HFFc6 (cell line): ENCODE measurements around the gene CDK5RAP3. TPM values are rescaled to one million over a fixed set of nuclear protein-coding genes. Genes with fewer than 3 reads are reported as not detected.

Experiments
- DNase-seq: peaks from one replicate; pipeline ENCODE4 v3.0.0-alpha.2; 2018
- H3K27ac Mint-ChIP-seq: 2 replicates; pipeline ENCODE4 v1.8.0; 2020; ENCODE audit warnings: mild to moderate bottlenecking, mixed read lengths
- H3K27me3 Mint-ChIP-seq: 2 replicates; pipeline ENCODE4 v1.8.0; 2021; ENCODE audit warnings: mild to moderate bottlenecking, moderate library complexity, mixed read lengths; ENCODE audit not compliant: insufficient read depth
- H3K36me3 Mint-ChIP-seq: 2 replicates; pipeline ENCODE4 v1.8.0; 2021; ENCODE audit warnings: low read depth, mixed read lengths
- H3K4me1 Mint-ChIP-seq: 2 replicates; pipeline ENCODE4 v1.8.0; 2020; ENCODE audit warnings: low read depth, mixed read lengths
- H3K4me3 Mint-ChIP-seq: 2 replicates; pipeline ENCODE4 v1.8.0; 2020; ENCODE audit warnings: mild to moderate bottlenecking, moderate library complexity, mixed read lengths
- H3K9me3 Mint-ChIP-seq: 2 replicates; pipeline ENCODE4 v1.8.0; 2020; ENCODE audit warnings: mild to moderate bottlenecking, mixed read lengths
- CTCF ChIP-seq: fragments of 200-600 bp; sonication (generic); IDR thresholded peaks from 2 replicates; pipeline ENCODE4 v1.5.0; 2021; ENCODE audit warnings: antibody characterized with exemption, mild to moderate bottlenecking
- long read RNA-seq: library from polyadenylated mRNA; unstranded; transcript quantifications from one replicate; pipeline ENCODE4 v2.0.0, GENCODE V29; 2019
- total RNA-seq, 6 experiments: library from RNA; stranded (reverse); fragmentation: NEBNext Ultra II Directional; extraction: Animal tissue kit (Norgen Biotek cat#: 25700); gene quantifications; 2 replicates in 1 of 6; 3 replicates in 5 of 6; pipeline ENCODE4 v1.2.3, GENCODE V29; 2021

The CDK5RAP3 gene, protein sequence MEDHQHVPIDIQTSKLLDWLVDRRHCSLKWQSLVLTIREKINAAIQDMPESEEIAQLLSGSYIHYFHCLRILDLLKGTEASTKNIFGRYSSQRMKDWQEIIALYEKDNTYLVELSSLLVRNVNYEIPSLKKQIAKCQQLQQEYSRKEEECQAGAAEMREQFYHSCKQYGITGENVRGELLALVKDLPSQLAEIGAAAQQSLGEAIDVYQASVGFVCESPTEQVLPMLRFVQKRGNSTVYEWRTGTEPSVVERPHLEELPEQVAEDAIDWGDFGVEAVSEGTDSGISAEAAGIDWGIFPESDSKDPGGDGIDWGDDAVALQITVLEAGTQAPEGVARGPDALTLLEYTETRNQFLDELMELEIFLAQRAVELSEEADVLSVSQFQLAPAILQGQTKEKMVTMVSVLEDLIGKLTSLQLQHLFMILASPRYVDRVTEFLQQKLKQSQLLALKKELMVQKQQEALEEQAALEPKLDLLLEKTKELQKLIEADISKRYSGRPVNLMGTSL
- 10 to 100 TPM; 78.4 to 91.3 (median 81.8) TPM for total RNA-seq
- long read RNA-seq, transcript CDK5RAP3-201 (14 exons, 1,866 nt): major isoform, 31 of 38 reads
- long read RNA-seq, partial matches to known transcripts: 3 of 38 reads
- long read RNA-seq, other reads (novel, unspliced or antisense): 4 of 38 reads

GRCh38 chr17:47970725-47971499, at the start of gene CDK5RAP3:
Gene CDK5RAP3 (plus strand): TSS chr17:47971113. CDS start chr17:47971147, 34 bp downstream.
- Mint-ChIP-seq H3K27ac (peak within 1 kb of the TSS; percentile 96), H3K9me3 (no peaks in the 10 kb centered on the region), H3K27me3 (no peaks in the 10 kb centered on the region), H3K4me3 (peak within 1 kb of the TSS; percentile 97), H3K36me3 (no peaks in the 10 kb centered on the region), H3K4me1 (peaks cover 38% of the 10 kb centered on the region)
- DNase-seq: peak; percentile 99
- peak; percentile 92 for TF ChIP-seq CTCF

DNA sequence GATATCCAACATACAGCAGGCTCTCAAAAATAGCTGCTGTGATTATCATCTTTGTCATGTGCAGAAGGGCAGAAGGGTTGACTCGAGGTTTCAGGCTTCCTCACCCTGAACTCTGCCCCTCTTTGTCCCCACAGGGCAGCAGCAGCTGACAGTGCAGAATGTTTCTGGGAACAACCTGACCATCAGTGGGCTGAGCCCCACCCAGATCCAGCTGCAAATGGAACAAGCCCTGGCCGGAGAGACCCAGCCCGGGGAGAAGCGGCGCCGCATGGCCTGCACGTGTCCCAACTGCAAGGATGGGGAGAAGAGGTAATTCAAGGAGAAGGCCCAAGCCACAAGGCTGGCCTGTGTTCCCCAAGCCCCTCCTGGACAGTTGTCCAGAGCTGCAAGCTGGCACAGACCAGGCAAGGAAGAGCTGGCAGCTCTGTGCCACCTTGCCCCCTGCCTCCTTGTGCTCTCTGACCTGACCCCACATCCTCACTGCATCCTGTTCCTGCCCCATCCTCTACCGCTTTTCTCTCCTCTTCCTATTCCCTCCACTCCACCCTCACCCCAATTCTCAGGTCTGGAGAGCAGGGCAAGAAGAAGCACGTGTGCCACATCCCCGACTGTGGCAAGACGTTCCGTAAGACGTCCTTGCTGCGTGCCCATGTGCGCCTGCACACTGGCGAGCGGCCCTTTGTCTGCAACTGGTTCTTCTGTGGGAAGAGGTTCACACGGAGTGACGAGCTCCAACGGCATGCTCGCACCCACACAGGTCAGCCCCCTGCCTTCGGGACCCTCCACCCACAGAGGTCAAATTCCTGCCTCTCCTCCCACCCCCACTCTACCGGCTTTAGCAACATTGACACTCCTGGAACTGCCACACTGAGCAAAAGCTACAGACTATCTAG, 45.9 kb upstream of the CDK5RAP3 start:
- TF ChIP-seq CTCF: no peak
- no peaks in the 10 kb centered on the region for H3K4me1 Mint-ChIP-seq
- no peak for DNase-seq
- peaks cover 18% of the 10 kb centered on the region for H3K36me3 Mint-ChIP-seq
- no peak overlapping the region for H3K27ac Mint-ChIP-seq
- no peaks in the 10 kb centered on the region for H3K9me3 Mint-ChIP-seq
- no peak overlapping the region for H3K4me3 Mint-ChIP-seq
- H3K27me3 Mint-ChIP-seq: no peaks in the 10 kb centered on the region

GRCh38 chr17:47925678-47925988, 45.3 kb upstream of the CDK5RAP3 start:
- no peak overlapping the region for H3K4me3 Mint-ChIP-seq
- DNase-seq: no peak
- TF ChIP-seq CTCF: no peak
- no peak overlapping the region for H3K27ac Mint-ChIP-seq
- H3K9me3 Mint-ChIP-seq: no peaks in the 10 kb centered on the region
- peaks cover 18% of the 10 kb centered on the region for H3K36me3 Mint-ChIP-seq
- peaks cover 1% of the 10 kb centered on the region for H3K4me1 Mint-ChIP-seq
- H3K27me3 Mint-ChIP-seq: no peaks in the 10 kb centered on the region

DNA sequence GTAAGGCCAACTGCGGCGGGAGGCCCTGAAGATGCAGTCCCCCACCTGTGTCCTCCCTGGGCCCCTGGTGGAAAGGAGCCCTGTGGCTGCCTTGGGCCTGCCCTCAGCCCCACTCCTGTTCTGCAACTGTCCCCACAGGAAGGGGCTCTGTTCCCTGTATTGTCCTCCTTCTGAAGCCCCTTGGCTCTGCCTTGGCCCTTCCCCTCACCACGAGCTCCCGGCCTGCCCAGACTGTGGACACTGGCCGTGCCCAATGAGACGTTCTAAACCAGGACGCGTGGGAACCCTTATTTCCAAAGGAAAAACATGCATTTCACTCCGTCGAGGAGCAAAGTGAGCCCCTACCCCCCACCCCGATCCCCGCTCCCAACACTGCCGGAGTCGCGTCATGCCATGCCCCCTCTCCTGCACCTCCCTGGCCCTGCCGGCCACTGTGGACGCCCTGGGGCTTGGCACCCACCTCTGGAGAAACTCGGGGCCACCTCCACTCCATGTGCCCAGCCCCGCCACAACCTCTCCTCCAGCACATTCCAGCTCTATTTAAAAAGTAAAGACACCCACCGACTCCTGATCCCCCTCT, 43.0 kb upstream of the CDK5RAP3 start:
- H3K27me3 Mint-ChIP-seq: no peaks in the 10 kb centered on the region; the same call in 1 of the 2 replicates
- H3K4me1 Mint-ChIP-seq: peaks cover 15% of the 10 kb centered on the region
- DNase-seq: no peak
- peaks cover 19% of the 10 kb centered on the region for H3K36me3 Mint-ChIP-seq
- H3K9me3 Mint-ChIP-seq: no peaks in the 10 kb centered on the region
- no peak overlapping the region for H3K27ac Mint-ChIP-seq
- no peak for TF ChIP-seq CTCF
- no peak overlapping the region for H3K4me3 Mint-ChIP-seq

GRCh38 chr17:47928415-47928814, 42.5 kb upstream of the CDK5RAP3 start:
- Mint-ChIP-seq H3K4me1 (peaks cover 15% of the 10 kb centered on the region), H3K4me3 (no peak overlapping the region), H3K36me3 (peaks cover 24% of the 10 kb centered on the region), H3K9me3 (no peaks in the 10 kb centered on the region), H3K27me3 (no peaks in the 10 kb centered on the region; the same call in 1 of the 2 replicates), H3K27ac (no peak overlapping the region; the same call in 1 of the 2 replicates)
- TF ChIP-seq CTCF: no peak
- no peak for DNase-seq
